ENCODE data around the gene SDR42E1. TPM values are rescaled to one million over a fixed set of nuclear protein-coding genes. Genes with fewer than 3 reads are reported as not detected.

SDR42E1 gene
- total and polyA plus RNA-seq, 10 of the 15 experiments (the other 5 are each of a cell fraction or from before 2014, with no cell fraction given): 1.4 to 5.5 (median 2.3) TPM

- TF ChIP-seq, protein P1, sequence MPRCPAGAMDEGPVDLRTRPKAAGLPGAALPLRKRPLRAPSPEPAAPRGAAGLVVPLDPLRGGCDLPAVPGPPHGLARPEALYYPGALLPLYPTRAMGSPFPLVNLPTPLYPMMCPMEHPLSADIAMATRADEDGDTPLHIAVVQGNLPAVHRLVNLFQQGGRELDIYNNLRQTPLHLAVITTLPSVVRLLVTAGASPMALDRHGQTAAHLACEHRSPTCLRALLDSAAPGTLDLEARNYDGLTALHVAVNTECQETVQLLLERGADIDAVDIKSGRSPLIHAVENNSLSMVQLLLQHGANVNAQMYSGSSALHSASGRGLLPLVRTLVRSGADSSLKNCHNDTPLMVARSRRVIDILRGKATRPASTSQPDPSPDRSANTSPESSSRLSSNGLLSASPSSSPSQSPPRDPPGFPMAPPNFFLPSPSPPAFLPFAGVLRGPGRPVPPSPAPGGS (IDR thresholded peaks at IDR 0.05; ENCODE audit: borderline replicate concordance, insufficient read depth, low read depth, low read length, poor library complexity, severe bottlenecking): no peak
- TF ChIP-seq NRF1 (conservative IDR thresholded peaks at IDR 0.05; ENCODE audit: low read depth, low read length) (no peak), KAT2A (conservative IDR thresholded peaks at IDR 0.05; ENCODE audit: control insufficient read depth, low read depth, low read length) (no peak), FOS (IDR thresholded peaks at IDR 0.05; ENCODE audit: borderline replicate concordance, extremely low read depth, insufficient read length) (no peak)
Observed at GRCh38 chr16:82059983-82060421, 48.7 kb upstream of the SDR42E1 start (continued).

DNA sequence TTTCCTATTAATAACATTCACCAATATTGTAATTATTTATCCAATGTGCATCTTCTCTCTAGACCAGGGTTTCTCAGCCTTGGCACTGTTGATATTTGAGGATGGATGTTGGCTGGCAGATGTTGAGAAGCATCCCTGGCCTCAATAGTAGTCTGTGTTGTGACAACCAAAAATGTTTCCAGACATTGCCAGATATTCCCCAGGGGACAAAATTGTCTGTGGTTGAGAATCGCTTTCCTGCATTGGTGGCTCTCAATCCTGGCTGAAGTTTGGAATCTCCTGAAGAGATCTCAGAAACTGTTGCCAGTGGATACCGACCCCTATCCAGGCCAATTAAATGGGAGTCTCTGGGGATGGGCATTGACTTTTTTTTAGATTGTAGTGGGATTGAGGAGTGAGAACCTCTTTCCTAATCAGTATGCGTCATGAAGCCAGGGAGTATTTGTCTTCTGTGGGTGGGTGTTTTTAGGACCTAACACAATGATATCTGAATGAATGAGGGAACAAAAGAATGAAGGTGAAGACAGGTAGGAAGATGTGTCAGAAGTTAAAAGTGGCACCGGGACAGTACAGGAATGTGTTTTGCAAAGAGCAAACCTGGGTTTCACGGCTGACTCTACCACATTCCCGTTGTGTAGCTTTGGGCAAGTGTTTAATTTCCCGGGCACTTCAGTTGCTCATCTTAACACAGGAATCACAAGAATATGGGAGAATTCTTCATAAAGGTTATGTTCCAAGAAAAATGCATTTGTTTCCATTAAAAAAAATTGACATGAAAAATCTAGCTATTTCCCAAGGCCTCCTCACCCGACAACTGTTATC is 48.1 kb upstream of the SDR42E1 start:
- no peaks in the 10 kb centered on the region for H3K9me3 ChIP-seq (replicated peaks; ENCODE audit: control insufficient read depth, insufficient read depth, low read length)
- no TSS peak for BruUV-seq (replicated peaks)
- DNase-seq (ENCODE audit: low read depth, low spot score) (no peak), ATAC-seq (no peak), FAIRE-seq (no peak)
- SMC1A ChIA-PET (ENCODE audit: uncharacterized antibody, unreplicated experiment): no interaction called here
- no peaks in the 10 kb centered on the region for H3K4me1 ChIP-seq (ENCODE audit: control insufficient read depth, insufficient read depth, low read length)
- TF ChIP-seq SUPT20H (IDR thresholded peaks at IDR 0.05; ENCODE audit: borderline replicate concordance, control insufficient read depth, low read depth, low read length) (no peak), ETV6 (conservative IDR thresholded peaks at IDR 0.05 in 1 of 2, IDR thresholded peaks at IDR 0.05 in 1 of 2; ENCODE audit: borderline replicate concordance in 1 of 2, low read depth in 1 of 2) (no peak), NR2C1 (IDR thresholded peaks at IDR 0.05) (no peak), MEF2A (IDR thresholded peaks at IDR 0.05; ENCODE audit: insufficient read depth, low read depth, low read length) (no peak), YY1 (IDR thresholded peaks at IDR 0.05; ENCODE audit: low read depth, low read length) (no peak), HDAC6 (IDR thresholded peaks at IDR 0.05; ENCODE audit: unreplicated experiment) (no peak), EZH2 (IDR thresholded peaks at IDR 0.05; ENCODE audit: borderline replicate concordance, control insufficient read depth, low read depth, low read length) (no peak), MTA3 (IDR thresholded peaks at IDR 0.05; ENCODE audit: borderline replicate concordance, low read length) (no peak), CBX5 (IDR thresholded peaks at IDR 0.05; ENCODE audit: low read depth) (no peak), GATAD2B (conservative IDR thresholded peaks at IDR 0.05; ENCODE audit: low read depth) (no peak), GABPA (IDR thresholded peaks at IDR 0.05; ENCODE audit: low read depth) (no peak), TCF7 (IDR thresholded peaks at IDR 0.05; ENCODE audit: borderline replicate concordance) (no peak), DPF2 (IDR thresholded peaks at IDR 0.05) (no peak), E2F4 (IDR thresholded peaks at IDR 0.05; ENCODE audit: low read depth, low read length) (no peak), SMAD5 (IDR thresholded peaks at IDR 0.05; ENCODE audit: low read depth) (no peak)
- TF ChIP-seq, protein P2, sequence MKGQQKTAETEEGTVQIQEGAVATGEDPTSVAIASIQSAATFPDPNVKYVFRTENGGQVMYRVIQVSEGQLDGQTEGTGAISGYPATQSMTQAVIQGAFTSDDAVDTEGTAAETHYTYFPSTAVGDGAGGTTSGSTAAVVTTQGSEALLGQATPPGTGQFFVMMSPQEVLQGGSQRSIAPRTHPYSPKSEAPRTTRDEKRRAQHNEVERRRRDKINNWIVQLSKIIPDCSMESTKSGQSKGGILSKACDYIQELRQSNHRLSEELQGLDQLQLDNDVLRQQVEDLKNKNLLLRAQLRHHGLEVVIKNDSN (IDR thresholded peaks at IDR 0.05; ENCODE audit: borderline replicate concordance, extremely low read length, insufficient read depth, low read depth, low read length): no peak
- CTCF ChIA-PET: no interaction called here
- intact Hi-C loops (cut with micrococcal nuclease; ENCODE audit: unreplicated experiment): no loop called here
- POLR2A ChIA-PET: no interaction called here
- no peak overlapping the region for H3K4me2 ChIP-seq (ENCODE audit: control insufficient read depth, insufficient read depth)
- no peak overlapping the region for H2AFZ ChIP-seq (ENCODE audit: control insufficient read depth, low read depth, low read length)
- H4K20me1 ChIP-seq (ENCODE audit: control insufficient read depth, insufficient read depth): no peaks in the 10 kb centered on the region
- H3K9ac ChIP-seq (ENCODE audit: control insufficient read depth, insufficient read depth, low read length): no peak overlapping the region
- H3K27me3 ChIP-seq (replicated peaks in 1 of 2; ENCODE audit: control insufficient read depth in 2 of 2, insufficient read depth in 2 of 2, low read length in 1 of 2): no peaks in the 10 kb centered on the region; a peak in 1 of 4 replicates
- WGBS (ENCODE audit: insufficient coverage, insufficient replicate concordance, low lambda C conversion rate, missing lambda C conversion rate): 46% methylated on average over 8 of the region's 8 CpGs
- in situ Hi-C loops (cut with MboI): no loop called here
- H3K27ac ChIP-seq (ENCODE audit: control insufficient read depth, insufficient read depth): no peak overlapping the region
- H3K36me3 ChIP-seq (ENCODE audit: control insufficient read depth in 2 of 2, insufficient read depth in 2 of 2, low read length in 1 of 2): no peaks in the 10 kb centered on the region
- H3K79me2 ChIP-seq (ENCODE audit: control insufficient read depth, insufficient read depth, low read length): no peaks in the 10 kb centered on the region
- H3K4me3 ChIP-seq: no peak overlapping the region
- RAD21 ChIA-PET (ENCODE audit: unreplicated experiment): no interaction called here
